Vagina (tissue), 2 donors: Measurements from ENCODE around the gene ITPR3.

Experiments
- CTCF ChIP-seq, 3 experiments: fragments of 450-650 bp in 2 of 3; fragments of 200-600 bp in 1 of 3; sonication (generic) in 1 of 3; IDR thresholded peaks; one replicate each; pipeline ENCODE4 v1.5.1; 2017 to 2019; ENCODE audit warnings: antibody characterized with exemption in 3 of 3, mild to moderate bottlenecking in 2 of 3, moderate library complexity in 2 of 3
- POLR2A ChIP-seq, 2 donors: fragments of 450-650 bp; IDR thresholded peaks; one replicate each; pipeline ENCODE4 v1.6.1; 2017; ENCODE audit warnings: antibody characterized with exemption in 2 of 2, mild to moderate bottlenecking in 2 of 2, moderate library complexity in 2 of 2
- POLR2AphosphoS5 ChIP-seq, 2 donors: sonication (generic); formaldehyde crosslinking; IDR thresholded peaks; one replicate each; pipeline ENCODE4 v1.9.0; 2017; ENCODE audit warnings: antibody characterized with exemption in 2 of 2, mild to moderate bottlenecking in 2 of 2, low read depth in 1 of 2; ENCODE audit not compliant: insufficient read depth in 1 of 2

DNA sequence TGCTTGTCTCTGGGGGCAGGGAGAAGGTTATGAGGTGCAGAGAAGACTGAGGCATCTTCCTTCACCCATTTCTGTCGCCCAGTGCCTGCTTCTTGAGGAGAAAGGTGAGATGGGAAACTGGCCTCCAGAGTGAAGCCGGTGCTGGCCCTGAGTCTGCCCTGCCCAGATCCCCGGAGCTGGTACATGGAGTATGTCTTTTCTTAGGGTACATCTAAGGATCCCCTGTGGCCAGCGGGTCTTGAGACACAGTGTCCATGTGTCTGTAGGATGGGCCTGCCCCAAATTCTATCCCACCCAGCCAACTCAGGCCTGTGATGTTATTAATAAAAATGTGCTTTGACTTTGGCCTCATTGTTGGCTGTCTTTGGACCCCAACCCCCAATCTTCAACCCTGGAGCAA lies 32.2 kb upstream of the ITPR3 start:
- TF ChIP-seq CTCF (IDR thresholded peaks at IDR 0.05) (no peak), POLR2A (IDR thresholded peaks at IDR 0.05) (no peak), POLR2AphosphoS5 (IDR thresholded peaks at IDR 0.05; ENCODE audit: insufficient read depth in 1 of 2, low read depth in 1 of 2) (no peak)
